Stromal cell of bone marrow (primary cell): ENCODE results near the gene DUSP16.
A peak's percentile ranks its signal among the peaks of the same experiment; 100 is the strongest.
"Not testable (repeated sequence)": the region's sequence is repeated elsewhere in the genome, so short reads cannot be mapped to it uniquely, and the experiment has no call there.

ENCODE experiments used
- DNase-seq: peaks from one replicate; pipeline ENCODE4 v3.0.0-alpha.2; 2012; ENCODE audit warnings: low read depth

Gene DUSP16

GRCh38 chr12:12583510-12584178, 21.0 kb upstream of the DUSP16 start:
- DNase-seq = no peak

- DNase-seq = no peak
Observed at GRCh38 chr12:12582895-12583303, 20.2 kb upstream of the DUSP16 start.

GRCh38 chr12:12582193-12582881, 19.7 kb upstream of the DUSP16 start:
- no peak for DNase-seq

GRCh38 chr12:12580716-12581115, 18.1 kb upstream of the DUSP16 start:
- not testable (repeated sequence) for DNase-seq

DNA sequence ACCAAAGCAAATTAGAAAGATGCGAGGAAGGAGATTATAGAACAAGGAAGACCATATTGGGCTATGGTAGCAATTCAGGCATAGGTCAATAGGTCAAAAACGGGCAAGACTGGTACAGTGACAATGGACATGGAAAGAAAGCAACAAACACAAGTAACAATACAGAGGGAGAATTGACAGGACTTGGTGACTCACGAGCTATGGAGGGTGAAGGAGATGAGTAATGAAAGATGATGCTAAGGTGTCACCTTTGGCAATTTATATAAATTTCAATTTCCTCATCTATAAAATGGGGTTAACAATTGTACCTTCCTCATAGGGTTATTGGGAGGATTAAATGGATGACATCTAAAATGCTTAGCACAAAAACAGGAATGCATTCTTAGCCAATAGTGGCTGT, 15.1 kb upstream of the DUSP16 start:
- DNase-seq = no peak

DNA sequence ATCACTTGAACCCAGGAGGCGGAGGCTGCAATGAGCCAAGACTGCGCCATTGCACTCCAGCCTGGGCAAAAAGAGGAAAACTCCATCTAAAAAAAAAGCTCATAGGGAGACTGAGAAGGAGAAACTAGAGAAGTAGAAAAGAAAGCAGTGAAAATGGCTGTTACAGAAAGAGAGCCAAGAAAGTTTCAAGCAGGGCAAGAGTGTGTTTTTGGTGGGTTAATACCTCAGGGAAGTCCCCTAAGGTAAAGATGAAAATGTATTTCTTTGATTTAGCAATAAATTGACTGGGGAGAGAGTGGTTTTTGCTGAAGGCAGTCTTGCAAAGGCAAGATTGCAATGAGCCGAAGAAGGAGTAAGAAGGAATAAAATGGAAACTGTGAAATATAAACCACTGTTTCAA, 10.0 kb upstream of the DUSP16 start:
- DNase-seq = no peak

GRCh38 chr12:12565971-12566370, 3.3 kb upstream of the DUSP16 start:
- DNase-seq = not testable (repeated sequence)

- DNase-seq = no peak
Observed at GRCh38 chr12:12564911-12565310, 2.2 kb upstream of the DUSP16 start.

DNA sequence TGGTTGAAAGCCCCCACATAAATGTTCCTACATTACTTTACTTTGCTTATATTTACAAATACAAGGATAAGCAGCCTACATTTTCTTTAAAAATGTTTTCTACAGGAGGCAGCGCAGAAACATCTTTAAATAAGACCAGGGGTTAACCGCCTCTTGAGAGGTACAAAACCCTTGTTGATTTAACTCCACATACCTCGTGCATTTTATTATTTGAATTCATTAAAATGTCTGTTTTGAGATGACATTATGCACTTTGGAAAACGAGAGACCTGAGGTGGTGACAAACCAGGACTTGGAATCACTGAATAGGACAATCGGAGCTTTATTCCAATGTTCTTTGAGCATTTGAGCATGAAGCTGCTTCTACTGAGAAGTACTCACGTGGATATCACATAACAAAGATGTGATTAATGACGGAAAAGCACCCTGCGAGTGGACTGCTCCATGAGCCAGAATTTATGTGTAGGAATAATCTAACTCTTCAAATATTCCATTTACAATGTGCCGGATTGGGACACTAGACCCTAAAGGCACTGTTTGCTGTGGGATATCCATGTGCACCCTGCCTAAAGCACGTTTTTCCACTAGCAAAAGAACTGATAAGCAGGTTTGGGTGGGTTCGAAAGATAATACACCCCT, 746 bp upstream of the DUSP16 start:
- no peak for DNase-seq

- no peak for DNase-seq
Observed at GRCh38 chr12:12562016-12562483, 613 bp downstream of the DUSP16 start.

GRCh38 chr12:12561371-12562015, 1.2 kb downstream of the DUSP16 start:
- DNase-seq = no peak

DNA sequence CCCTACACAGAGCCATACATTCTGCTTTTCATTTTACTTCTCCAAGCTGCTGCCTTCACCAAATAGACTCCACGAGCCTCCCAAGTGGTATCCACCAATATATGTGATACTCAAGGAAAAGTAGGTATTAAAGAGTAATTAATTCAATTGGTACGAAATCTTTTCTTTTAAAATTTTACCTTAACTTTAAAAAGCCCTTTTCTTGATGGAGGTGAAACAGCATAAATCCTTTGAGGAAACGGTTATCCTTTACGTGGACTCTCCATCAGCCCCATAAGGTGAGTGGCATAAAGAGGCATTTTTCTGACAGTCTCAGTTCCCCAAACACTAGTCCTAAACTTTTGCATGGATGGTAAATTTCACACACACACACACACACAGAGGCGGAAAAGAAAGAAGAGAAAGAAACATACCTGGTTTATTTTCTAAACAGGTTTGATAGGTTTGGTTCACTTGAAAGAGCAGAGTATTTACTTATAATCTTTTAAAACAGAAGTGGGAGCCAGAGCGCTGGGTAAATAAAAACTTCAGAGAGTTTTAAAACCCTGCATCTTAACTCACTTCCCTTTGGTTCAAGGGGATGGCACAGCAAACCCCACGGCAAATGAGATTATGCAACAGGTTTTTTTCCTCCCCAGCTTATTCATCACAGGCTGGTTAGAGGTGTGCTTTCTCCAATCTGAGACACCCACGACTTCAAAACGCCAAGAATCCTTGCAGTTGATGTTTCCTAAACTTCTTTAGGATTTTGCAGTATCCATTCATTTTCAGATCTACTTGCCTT, 1.9 kb downstream of the DUSP16 start:
- DNase-seq = peak; percentile 54

DNA sequence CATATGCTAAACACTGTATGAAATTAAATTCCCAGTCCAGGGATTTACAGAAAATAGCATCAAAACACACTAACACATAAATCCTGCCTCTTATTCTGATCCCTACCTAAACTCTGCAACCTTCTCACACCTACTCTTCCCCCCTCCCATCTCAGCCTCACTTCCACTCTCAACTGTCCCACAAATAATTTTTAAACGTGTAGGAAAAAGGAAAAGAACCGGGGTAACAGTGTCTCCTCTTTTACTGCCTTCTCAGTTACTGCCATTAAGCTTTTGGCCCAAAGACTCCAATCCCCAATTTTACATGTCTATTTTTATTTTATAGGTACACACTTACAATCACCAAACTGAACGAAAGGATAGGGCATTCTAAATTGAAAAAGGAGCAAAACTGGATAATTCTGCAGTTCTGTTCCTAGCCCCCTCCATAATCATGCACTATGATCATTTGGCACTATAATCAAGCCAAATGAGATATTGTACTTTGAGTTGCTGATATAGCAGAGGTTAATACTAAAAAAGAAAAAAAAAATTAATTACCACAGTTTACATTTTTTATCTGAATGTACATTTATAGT, 2.9 kb downstream of the DUSP16 start:
- DNase-seq = no peak

DNA sequence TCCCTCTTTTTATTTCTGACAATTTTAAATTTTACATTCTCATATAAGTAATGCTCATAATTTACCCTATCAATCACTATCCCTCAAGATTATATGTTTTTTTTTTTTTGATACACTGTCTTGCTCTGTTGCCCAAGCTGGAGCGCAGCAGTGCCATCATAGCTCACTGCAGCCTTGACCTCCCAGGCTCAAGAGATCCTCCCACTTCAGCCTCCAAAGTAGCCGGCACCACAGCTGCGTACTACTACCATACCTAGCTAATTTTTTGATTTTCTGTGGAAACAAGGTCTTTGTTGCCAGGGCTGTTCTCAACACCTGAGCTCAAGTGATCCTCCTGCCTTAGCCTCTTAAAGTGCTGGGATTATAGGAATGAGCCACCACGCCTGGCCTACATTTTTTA, 4.4 kb downstream of the DUSP16 start:
- DNase-seq = no peak

GRCh38 chr12:12557733-12558132, 4.9 kb downstream of the DUSP16 start:
- no peak for DNase-seq

- DNase-seq = no peak
Observed at GRCh38 chr12:12555656-12556055, 7.0 kb downstream of the DUSP16 start.

- no peak for DNase-seq
Observed at GRCh38 chr12:12553208-12553785, 9.4 kb downstream of the DUSP16 start.

DNA sequence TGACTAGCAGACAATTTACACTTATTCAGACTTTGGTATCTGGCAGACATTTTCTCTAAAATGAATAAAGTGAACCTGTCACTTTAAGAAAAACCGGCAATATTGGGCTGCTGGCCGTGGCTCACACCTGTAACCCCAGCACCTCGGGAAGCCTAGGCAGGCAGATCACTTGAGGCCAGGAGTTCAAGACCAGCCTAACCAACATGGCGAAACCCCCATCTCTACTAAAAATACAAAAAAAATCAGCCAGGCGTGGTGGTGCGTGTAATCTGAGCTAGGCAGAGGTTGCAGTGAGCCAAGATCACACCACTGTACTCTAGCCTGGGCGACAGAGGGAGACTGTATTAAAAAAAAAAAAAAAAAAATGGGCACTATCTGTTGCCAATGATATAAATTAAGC, 11.5 kb downstream of the DUSP16 start:
- DNase-seq = no peak

DNA sequence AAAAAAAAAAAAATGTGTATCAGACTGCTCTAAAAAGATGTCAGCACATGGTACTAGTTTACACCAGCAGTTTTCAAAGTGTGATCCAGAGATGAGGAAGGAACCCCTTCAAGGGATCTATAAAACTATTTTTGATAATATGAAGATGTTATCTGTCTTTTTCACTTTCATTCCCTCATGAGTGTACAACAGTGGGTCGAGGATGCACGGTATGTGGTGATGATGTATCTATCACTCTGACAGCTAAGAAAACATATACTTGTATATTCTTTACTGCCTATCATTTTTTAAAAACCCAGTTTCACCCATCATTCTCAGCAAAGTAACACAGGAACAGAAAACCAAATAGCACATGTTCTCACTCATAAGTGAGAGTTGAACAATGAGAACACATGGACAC, 12.4 kb downstream of the DUSP16 start:
- DNase-seq = no peak

GRCh38 chr12:12549426-12549825, 13.2 kb downstream of the DUSP16 start:
- no peak for DNase-seq

DNA sequence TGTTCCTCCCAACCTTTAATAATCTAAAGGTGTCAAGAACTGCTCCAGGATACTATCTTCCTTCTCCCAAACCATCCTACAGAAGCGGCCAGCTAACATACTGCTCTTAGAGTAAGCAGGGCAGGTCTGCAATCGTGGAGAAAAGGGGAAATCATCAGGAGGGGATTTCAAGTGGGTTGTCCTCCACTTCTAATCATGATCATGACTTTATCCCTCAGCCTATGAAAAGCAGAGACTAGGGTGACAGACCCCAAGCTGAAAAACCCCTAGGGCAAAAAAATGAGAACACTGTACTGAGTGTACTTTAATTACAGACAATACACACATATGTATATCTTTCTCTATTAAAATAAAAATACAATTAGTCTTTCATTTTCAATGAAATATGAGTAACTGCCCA, 13.9 kb downstream of the DUSP16 start:
- DNase-seq = no peak
